Testis (tissue), 2 donors: Measurements from ENCODE around the gene MRPS16.

Experiments
- CTCF ChIP-seq, 3 experiments: fragments of 450-650 bp in 2 of 3; fragments of 200-600 bp in 1 of 3; sonication (generic) in 1 of 3; IDR thresholded peaks; one replicate each; pipeline ENCODE4 v1.5.1; 2016 to 2019; ENCODE audit warnings: antibody characterized with exemption in 3 of 3, mild to moderate bottlenecking in 2 of 3, moderate library complexity in 1 of 3
- POLR2A ChIP-seq: fragments of 450-650 bp; IDR thresholded peaks from one replicate; pipeline ENCODE4 v1.6.1; 2017; ENCODE audit warnings: antibody characterized with exemption, mild to moderate bottlenecking, moderate library complexity

GRCh38 chr10:73206385-73206784 is 46.1 kb downstream of the MRPS16 start:
- TF ChIP-seq POLR2A, result no peak
- TF ChIP-seq CTCF (IDR thresholded peaks at IDR 0.05), result no peak
